ENCODE measurements around the gene SLC12A5.

SLC12A5 gene

DNA sequence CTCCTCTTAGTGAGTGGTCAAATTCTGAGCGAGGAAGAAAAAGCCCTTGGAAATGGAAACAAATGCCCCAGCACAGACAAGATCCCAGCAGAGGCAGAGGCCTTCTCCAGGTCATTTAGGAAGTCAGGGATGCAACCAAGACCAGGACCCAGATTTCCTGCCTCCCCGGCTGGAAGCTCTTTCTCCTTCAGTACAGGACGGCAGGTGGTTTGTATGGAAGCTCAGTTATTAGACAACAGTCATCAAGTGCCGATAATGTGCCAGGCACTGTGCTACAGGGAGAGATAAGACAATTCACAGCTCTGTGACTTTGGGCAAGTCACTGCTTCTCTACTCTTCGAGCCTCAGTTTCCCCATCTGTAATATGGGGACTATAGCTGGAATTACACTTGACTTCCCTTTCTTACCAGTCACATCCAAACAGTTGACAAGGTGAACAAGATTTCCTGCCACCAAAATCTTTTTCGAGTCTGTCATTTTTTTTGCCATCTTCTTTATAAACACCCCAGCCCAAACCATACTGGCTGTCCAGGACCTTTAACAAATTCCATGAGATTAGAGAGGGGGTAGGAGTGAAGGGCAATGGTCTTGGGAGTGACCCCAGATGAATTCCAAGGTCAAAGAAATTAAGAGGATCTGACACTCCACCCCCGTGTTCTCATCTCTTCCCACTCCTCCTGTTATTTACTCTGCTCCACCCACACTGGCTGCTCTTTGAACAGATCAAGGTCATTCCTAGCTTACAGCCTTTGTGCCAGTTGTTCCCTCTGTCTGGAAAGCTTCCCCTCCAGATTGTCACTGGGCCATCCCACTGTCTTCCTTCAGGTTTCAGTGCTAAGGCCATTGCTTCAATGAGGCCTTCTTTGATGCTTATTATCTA, 14.3 kb upstream of the SLC12A5 start:
- peak overlapping the region; percentile 61 to 85 for H3K4me3 Mint-ChIP-seq
- no peak for DNase-seq

DNA sequence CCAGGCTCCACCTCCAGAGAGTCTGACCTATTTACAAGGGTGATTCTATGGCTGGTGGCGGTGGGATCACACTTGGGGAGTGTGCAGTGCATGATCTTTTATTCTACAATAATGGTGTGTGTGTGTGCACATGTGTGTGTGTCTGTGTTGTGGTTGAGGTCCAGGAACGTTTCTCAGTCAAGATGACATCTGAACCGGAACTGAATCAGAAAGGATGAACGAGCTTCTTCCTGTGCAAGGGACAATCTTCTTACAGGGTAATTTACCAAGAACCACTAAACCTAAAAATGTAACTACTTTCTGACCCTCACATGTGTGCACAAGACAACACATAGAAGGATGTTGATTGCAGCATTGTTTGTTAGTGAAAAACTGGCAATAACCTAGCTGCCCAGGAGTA, 11.7 kb upstream of the SLC12A5 start:
- H3K9me3 Mint-ChIP-seq = no peaks in the 10 kb centered on the region
- peaks cover 66% of the 10 kb centered on the region for H3K27me3 Mint-ChIP-seq
- ATAC-seq = no peak
- no peak overlapping the region for H3K27ac Mint-ChIP-seq
- peaks cover 42% of the 10 kb centered on the region for H3K4me1 Mint-ChIP-seq
- no peak overlapping the region for H3K4me3 Mint-ChIP-seq
- DNase-seq = no peak

More for the DNA sequence above, 14.3 kb upstream of the SLC12A5 start:
- H3K9me3 Mint-ChIP-seq = peaks cover 0 to 5% of the 10 kb centered on the region in 2 donors
- H3K4me1 Mint-ChIP-seq = peaks cover 51% of the 10 kb centered on the region
- peaks cover 74% of the 10 kb centered on the region for H3K27me3 Mint-ChIP-seq
- peak overlapping the region in 1 of 2 donors; percentile 49 for H3K27ac Mint-ChIP-seq
- ATAC-seq = no peak

DNA sequence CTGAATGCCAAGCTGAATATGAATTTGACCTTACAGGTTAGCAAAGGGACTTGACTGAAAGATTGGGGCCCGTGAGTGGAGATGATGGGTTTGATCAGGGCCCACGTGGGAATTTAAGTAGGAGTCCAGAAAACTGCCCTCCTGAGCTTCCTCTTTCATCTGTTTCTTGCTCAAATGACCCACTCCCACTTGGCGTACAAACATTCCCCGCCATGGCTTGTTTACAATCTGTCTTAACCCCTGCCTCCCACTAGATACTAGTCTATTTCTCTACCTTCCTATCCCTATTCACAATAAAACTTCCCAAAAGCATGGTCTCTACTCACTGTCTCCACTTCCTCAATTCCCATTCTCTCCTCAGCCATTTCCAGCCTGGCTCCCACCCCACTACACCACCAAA, 10.9 kb upstream of the SLC12A5 start:
- ATAC-seq (no peak), DNase-seq (no peak)
- H3K9me3 Mint-ChIP-seq = no peaks in the 10 kb centered on the region
- H3K4me1 Mint-ChIP-seq = peaks cover 39% of the 10 kb centered on the region
- H3K27ac Mint-ChIP-seq = no peak overlapping the region
- no peak overlapping the region for H3K4me3 Mint-ChIP-seq
- H3K27me3 Mint-ChIP-seq = peaks cover 65% of the 10 kb centered on the region

DNA sequence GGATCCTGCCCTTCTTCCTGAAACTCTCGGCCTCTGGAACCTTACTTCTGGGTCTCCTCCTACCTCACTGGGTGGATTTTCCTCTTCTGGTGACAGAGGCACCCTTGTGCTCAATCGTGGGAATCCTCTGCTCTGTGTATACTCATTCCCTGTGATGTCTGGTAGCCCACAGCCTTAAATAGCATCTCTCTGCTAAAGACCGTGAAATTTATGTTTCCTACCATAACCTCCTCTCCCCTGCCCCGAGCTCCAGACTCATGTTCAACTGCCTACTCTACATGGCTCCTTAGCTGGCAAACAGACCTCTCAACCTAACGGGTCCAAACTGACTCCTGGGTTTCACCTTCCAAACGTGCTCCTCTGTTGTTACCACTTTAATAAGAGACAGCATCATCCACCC, 10.4 kb upstream of the SLC12A5 start:
- Mint-ChIP-seq H3K27ac (no peak overlapping the region), H3K4me3 (no peak overlapping the region), H3K9me3 (no peaks in the 10 kb centered on the region), H3K4me1 (peaks cover 41% of the 10 kb centered on the region), H3K27me3 (peaks cover 65% of the 10 kb centered on the region)
- ATAC-seq (no peak), DNase-seq (no peak)

DNA sequence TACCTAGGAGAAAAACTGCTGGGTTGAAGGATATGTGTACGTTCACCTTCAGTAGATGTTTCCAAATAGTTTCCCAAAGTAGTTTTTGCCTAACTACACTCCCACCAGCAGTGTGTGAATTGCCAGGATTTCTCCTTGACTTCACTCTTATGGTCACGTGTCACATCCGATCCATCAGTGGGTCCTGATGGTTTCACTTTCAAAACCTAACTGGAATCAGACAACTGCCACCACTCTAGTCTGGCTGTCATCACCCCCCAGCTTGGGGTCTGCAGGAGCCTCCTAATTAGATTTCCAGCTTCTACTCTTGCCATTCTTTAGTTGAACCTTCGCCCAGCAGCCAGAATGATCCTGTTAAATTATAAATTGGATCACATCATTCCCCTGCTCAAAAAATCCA, 8.5 kb upstream of the SLC12A5 start:
- Mint-ChIP-seq H3K27ac (no peak overlapping the region), H3K4me1 (peaks cover 26% of the 10 kb centered on the region)

DNA sequence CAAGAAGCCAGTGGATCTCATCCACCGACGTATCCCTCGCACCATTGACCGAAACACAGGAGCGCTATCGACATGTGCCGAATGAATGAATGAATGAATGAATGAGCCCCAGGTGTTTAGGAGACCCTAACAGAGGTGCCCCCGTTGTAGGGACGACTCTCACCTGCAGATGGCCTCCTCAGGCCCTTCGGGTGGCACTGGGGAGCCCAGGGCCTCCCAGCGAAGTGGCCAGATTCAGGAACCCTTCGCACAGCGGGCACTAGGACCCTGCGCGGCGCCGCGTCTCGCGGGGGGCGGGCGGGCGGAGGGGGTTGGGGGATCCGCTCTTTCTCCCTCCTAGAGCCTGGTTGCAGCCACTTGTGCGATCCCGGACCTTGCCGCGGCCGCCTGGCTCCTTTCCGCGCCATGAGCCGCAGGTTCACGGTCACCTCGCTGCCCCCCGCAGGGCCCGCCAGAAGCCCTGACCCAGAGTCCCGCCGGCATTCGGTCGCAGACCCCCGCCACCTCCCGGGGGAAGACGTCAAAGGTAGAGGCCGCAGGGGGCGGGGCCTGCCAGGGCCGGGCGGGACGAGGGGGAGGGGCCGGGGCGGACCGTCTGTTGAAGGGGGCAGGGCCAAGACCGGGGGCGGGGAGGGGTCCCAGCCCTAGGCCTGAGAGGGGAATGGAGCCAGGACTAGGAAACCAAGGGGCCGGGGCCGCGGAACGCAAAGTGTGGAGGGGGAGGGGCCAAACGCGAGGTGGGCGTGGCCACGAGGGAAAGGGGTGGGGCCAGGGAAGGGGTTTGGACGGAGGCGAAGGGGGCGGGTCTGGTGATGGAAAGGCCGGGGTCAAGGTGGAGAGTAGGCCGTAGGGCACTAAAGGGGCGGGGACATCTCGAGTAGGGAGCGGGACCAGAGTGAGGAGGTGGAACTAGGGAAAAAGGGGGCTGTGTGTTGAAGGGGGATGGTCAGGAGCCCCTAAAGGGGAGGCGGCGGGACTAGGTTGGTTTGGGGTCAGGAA, 7.4 kb upstream of the SLC12A5 start:
- Mint-ChIP-seq H3K27me3 (peaks cover 77% of the 10 kb centered on the region), H3K27ac (peak overlapping the region in 1 of 2 donors; percentile 51), H3K4me3 (peak overlapping the region; percentile 84 to 85), H3K9me3 (no peaks in the 10 kb centered on the region), H3K4me1 (peaks cover 26% of the 10 kb centered on the region)
- DNase-seq = peak; percentile 62 to 67
- ATAC-seq = peak; percentile 68

More for the DNA sequence above, 8.5 kb upstream of the SLC12A5 start:
- no peak for ATAC-seq
- Mint-ChIP-seq H3K27me3 (peaks cover 65% of the 10 kb centered on the region), H3K4me3 (no peak overlapping the region), H3K9me3 (no peaks in the 10 kb centered on the region)
- no peak for DNase-seq

DNA sequence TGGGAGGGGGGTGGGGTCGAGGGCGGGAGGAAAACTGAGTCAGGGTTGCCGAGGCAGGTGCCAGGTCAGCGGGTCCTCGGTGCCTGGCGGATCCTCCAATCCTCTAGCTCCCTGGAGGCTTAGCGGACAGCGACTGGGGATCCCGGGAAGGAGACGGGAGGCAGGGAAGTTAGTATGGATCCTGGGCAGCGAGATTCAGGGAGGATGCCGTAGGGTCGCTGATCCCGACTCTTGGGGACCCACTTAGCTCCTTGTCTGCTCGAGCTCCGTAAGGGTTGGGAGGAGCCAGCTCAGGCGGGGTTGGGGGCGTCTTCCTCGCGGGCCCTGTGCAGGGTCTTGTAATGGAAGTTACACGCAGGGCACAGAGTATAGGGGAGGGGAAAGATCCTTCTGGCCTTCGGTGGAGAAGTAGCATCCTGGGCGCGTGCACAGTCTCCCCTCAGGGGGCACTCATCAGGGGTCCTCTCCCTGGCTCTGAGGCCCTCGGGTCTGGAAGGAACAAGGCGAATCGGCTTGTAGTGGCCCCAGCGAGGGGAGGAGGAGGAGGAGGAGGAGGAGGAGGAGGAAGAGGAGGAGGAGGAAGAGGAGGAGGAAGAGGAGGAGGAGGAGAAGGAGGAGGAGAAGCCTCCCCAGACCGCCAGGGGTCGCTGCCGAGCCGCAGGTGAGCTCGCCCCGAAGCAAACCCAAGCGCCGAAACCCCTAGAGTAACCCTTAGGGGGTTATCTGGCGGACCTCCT, 6.4 kb upstream of the SLC12A5 start:
- H3K27ac Mint-ChIP-seq = peak overlapping the region in 1 of 2 donors; percentile 48
- H3K9me3 Mint-ChIP-seq = no peaks in the 10 kb centered on the region
- DNase-seq (peak; percentile 74 to 80), ATAC-seq (peak; percentile 76)
- peak overlapping the region; percentile 84 to 85 for H3K4me3 Mint-ChIP-seq
- peaks cover 26% of the 10 kb centered on the region for H3K4me1 Mint-ChIP-seq
- peaks cover 80% of the 10 kb centered on the region for H3K27me3 Mint-ChIP-seq

DNA sequence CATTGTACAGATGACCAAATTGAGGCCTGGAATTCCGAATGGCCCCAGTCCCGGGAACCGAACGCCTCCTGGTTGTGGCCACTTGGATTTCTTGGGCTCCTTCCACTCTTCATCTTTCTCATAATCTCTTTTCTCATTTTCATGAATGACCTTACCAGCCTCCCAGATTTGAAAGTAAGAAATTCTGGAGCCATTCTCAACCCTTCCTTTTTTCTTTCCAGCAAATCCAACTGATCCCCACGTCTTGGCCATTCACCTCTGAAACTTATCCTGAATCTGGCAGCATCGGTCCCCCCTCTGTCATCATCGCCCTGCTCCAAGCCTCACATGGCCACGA, 5.9 kb upstream of the SLC12A5 start:
- Mint-ChIP-seq H3K4me1 (peaks cover 26% of the 10 kb centered on the region), H3K27ac (no peak overlapping the region), H3K4me3 (peak overlapping the region in 1 of 2 donors; percentile 85), H3K27me3 (peaks cover 80% of the 10 kb centered on the region), H3K9me3 (no peaks in the 10 kb centered on the region)
- no peak for DNase-seq
- no peak for ATAC-seq

DNA sequence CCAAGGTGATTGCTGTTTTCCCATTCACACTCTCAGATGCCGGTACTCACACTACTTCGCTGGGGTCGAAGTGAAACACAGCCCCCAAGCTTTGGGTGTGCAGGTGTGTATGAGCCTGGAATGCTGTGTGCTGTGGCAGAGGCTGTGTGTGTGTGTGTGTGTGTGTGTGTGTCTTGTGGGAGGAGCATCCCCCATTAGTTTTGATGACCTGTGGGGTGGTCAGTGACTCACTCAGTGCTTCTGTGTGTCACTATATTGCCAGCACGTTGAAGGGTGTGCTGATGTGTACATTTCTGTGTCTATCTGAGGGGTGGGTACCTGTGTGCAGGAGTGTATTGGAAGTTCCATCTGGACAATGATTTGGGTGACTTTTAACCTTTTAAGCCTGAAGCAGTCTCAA, 5.0 kb upstream of the SLC12A5 start:
- Mint-ChIP-seq H3K4me3 (no peak overlapping the region), H3K4me1 (peaks cover 26% of the 10 kb centered on the region), H3K27me3 (peaks cover 80% of the 10 kb centered on the region), H3K27ac (no peak overlapping the region), H3K9me3 (no peaks in the 10 kb centered on the region)
- ATAC-seq (no peak), DNase-seq (no peak)

DNA sequence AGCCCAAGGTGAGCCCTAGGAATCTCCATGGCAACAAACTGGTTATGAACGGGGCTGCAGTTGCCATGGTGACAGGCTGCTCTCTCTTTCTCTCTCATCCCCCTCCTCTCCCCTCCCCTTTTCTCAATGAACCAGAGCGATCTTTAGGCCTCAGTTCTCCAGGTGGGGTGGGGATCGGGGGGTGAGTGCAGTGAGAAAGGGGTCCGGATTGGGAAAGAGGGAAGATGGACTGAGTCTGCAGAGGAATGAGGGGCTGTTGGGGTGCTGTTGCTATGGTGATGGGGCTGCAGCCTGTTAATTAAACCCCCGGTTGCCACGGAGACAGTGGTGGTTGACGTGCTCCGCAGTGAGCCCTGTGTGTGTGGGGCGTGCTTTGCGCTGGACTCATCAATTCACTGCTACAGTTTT, 3.6 kb upstream of the SLC12A5 start:
- no peak for ATAC-seq
- Mint-ChIP-seq H3K4me1 (peaks cover 26% of the 10 kb centered on the region), H3K4me3 (no peak overlapping the region), H3K27ac (no peak overlapping the region), H3K9me3 (no peaks in the 10 kb centered on the region), H3K27me3 (peaks cover 91% of the 10 kb centered on the region)
- no peak for DNase-seq

DNA sequence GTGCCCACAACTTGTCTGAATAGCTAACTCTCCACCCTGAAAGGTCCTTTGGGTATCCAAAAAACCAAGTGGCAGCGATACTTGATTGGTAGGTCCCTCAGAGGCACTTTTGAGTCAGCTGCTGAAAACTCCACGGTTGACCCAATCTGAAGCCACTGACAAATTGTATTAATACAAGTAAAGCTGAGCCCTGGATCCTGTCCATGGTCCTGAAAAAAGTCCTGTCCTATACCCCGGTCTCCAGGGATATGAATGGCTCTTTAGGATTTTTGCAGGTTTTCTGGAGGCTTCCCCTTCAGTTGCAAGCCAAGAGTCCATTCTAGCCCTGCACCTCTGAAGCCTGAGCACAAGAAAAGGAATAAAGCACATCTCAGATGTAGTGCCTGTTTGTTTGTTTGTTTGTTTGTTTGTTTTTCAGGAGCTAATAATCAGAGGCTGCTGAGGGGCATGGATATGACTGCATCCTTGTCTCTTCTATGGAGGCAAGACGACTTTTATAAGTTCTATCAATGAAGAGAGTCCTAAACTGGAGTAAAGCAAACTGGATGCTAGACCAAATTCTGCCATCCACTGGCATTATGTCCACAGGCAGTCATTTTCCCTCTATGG, 1.7 kb upstream of the SLC12A5 start:
- Mint-ChIP-seq H3K4me3 (no peak overlapping the region), H3K27ac (no peak overlapping the region), H3K27me3 (peaks cover 94% of the 10 kb centered on the region), H3K4me1 (peaks cover 10% of the 10 kb centered on the region), H3K9me3 (no peaks in the 10 kb centered on the region)
- DNase-seq = no peak
- ATAC-seq = no peak

DNA sequence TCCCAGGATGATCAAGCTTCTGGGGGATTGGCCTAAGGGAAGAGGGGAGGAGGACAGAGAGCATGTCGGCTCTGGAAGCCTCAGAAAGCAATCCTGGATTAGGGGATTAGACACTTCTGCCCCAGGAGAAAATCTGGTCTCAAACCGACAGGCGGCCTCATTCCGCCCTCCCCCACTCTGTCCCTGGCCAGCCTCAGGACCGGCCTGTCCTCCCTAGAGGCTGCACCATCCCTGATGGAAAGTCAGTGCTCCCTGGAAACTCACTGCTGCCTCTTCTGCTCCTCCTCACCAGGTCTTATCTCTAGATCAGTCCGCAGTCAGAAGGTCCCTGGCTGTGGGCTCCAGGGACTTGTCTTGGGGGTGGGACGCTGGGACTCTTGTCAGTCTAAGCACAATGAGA, 905 bp upstream of the SLC12A5 start:
- Mint-ChIP-seq H3K4me3 (no peak overlapping the region), H3K4me1 (peaks cover 5% of the 10 kb centered on the region), H3K27me3 (peaks cover 95% of the 10 kb centered on the region), H3K27ac (no peak overlapping the region), H3K9me3 (no peaks in the 10 kb centered on the region)
- ATAC-seq (no peak), DNase-seq (no peak)

DNA sequence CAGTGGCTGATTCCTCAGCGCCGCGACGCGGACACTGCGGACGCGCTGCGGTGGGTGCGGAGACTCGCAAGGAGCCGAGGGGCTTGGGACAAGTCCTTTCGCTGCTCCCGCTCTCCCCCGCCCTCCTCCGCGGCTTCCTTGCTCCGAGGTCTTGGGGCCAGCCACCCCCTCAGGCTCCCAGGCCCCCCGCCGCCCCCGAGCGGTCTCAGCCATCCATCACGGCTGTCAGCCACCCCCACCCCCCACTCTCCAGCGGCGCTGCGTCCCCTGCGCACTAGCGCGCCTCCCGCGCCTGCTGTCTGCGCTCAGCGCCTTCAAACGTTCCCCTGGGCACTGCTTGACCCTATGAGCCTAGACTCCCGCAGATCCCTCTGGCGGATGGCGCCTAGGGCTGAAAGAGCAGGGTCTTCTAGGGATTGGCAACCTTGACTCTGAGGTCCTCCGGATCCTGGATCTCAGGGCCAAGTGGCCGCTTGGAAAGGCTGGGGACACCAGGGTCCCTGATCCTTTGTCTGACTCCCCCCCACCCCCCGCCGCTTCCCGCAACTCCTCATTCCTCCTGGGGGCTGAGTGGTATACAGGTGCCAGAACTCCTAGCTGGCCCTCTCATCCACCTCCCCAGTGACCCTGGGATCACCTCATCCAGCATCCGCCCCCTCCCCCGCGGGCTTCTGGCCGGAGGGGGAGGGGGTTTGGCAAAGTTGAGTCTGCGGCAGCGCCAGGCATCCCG, 1.4 kb downstream of the SLC12A5 start:
- Mint-ChIP-seq H3K4me1 (no peaks in the 10 kb centered on the region), H3K27me3 (peaks cover 95% of the 10 kb centered on the region), H3K9me3 (no peaks in the 10 kb centered on the region), H3K4me3 (no peak overlapping the region), H3K27ac (no peak overlapping the region)
- no peak for ATAC-seq
- no peak for DNase-seq

DNA sequence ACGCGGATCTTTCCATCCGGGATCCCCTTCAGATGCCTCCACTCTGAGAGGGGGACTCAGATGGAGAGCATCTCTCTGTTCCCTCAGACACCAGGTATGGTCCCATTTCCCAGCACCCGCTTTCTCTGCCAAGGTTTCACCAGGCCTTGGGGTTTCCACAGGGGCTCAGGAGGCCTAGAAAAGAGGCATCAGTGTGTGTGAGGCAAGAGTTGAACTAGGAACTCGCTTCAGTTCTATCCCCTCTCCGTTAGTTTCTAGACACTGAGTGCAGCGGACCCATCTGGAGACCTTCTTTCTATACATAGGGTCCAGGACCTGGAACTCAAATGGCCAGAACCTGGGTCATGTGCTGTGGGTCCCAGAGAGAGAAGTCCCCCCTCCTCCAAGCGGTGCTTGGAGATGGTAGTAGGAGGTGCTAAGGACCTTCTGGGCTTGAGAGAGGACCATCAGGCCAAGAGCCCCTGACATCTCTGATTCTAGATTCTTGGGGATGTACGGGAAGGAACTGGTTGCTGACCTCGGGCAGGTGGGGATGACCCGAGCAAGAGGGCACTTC, 2.1 kb downstream of the SLC12A5 start:
- no peak overlapping the region for H3K4me3 Mint-ChIP-seq
- ATAC-seq (no peak), DNase-seq (no peak)
- H3K9me3 Mint-ChIP-seq = no peaks in the 10 kb centered on the region
- H3K4me1 Mint-ChIP-seq = no peaks in the 10 kb centered on the region
- no peak overlapping the region for H3K27ac Mint-ChIP-seq
- H3K27me3 Mint-ChIP-seq = peaks cover 95% of the 10 kb centered on the region
